ACC112 (cell line): ENCODE data around the gene STUB1.

ENCODE experiments used
- H2AFZ ChIP-seq: fragments of 200-600 bp; sonication (generic); one replicate; pipeline ENCODE4 v1.6.0; 2017; ENCODE audit warnings: antibody characterized with exemption, low read length; ENCODE audit not compliant: unreplicated experiment
- H3K27ac ChIP-seq: fragments of 200-600 bp; sonication (generic); 2 replicates; pipeline ENCODE4 v1.5.1; 2014; ENCODE audit warnings: low read depth, mild to moderate bottlenecking, antibody characterized with exemption, low read length, moderate library complexity
- H3K27me3 ChIP-seq: fragments of 200-600 bp; sonication (generic); 2 replicates; pipeline ENCODE4 v1.6.1; 2014; ENCODE audit warnings: mild to moderate bottlenecking, antibody characterized with exemption, low read length, moderate library complexity, mixed read lengths; ENCODE audit not compliant: insufficient read depth
- H3K36me3 ChIP-seq: fragments of 200-600 bp; sonication (generic); 2 replicates; pipeline ENCODE4 v1.6.1; 2016; ENCODE audit warnings: mild to moderate bottlenecking, antibody characterized with exemption, low read length, moderate library complexity, mixed read lengths; ENCODE audit not compliant: insufficient read depth
- H3K4me1 ChIP-seq: fragments of 200-600 bp; sonication (generic); one replicate; pipeline ENCODE4 v1.6.1; 2016; ENCODE audit warnings: low read length, mixed read lengths; ENCODE audit not compliant: insufficient read depth, unreplicated experiment, control insufficient read depth
- H3K4me3 ChIP-seq: fragments of 200-600 bp; sonication (generic); 2 replicates; pipeline ENCODE4 v1.5.1; 2014; ENCODE audit warnings: mild to moderate bottlenecking, low read depth, low read length
- H3K79me2 ChIP-seq: fragments of 200-600 bp; sonication (generic); one replicate; pipeline ENCODE4 v1.6.0; 2016; ENCODE audit warnings: low read length; ENCODE audit not compliant: control insufficient read depth, unreplicated experiment, insufficient read depth

Gene STUB1

DNA sequence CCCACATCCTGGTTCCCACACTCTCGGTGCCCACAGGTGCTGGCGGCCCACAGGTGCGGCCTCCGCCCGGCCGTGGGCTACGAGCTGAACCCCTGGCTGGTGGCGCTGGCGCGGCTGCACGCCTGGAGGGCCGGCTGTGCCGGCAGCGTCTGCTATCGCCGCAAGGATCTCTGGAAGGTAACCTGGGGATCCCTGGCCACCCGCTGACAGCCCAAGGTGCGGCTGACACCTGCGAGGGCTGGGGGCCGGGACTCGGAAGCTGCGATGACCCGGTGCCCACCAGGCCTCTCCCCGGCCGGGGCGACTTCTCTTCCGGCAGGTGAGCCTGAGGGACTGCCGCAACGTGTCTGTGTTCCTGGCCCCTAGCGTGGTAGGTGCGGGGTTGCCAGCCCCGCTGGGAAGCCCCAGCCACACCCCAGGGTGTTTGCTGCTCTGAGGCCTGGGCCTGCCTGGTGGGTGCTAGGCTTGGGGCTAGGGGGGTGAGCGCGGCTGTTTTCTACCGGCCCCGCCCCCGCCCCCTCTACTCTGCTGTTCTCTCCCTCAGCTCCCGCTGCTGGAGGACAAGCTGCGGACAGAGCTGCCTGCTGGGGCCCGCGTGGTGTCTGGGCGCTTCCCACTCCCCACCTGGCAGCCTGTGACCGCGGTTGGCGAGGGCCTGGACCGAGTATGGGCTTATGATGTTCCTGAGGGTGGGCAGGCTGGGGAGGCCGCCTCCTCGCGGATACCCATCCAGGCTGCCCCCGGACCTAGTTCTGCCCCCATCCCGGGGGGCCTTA, 41.7 kb downstream of the STUB1 start:
- peak overlapping the region; percentile 84 for H3K4me3 ChIP-seq
- H3K27me3 ChIP-seq = no peaks in the 10 kb centered on the region
- H3K4me1 ChIP-seq = peaks cover 13% of the 10 kb centered on the region
- H2AFZ ChIP-seq = no peak overlapping the region
- H3K79me2 ChIP-seq = no peaks in the 10 kb centered on the region
- no peak overlapping the region for H3K27ac ChIP-seq
- no peaks in the 10 kb centered on the region for H3K36me3 ChIP-seq

DNA sequence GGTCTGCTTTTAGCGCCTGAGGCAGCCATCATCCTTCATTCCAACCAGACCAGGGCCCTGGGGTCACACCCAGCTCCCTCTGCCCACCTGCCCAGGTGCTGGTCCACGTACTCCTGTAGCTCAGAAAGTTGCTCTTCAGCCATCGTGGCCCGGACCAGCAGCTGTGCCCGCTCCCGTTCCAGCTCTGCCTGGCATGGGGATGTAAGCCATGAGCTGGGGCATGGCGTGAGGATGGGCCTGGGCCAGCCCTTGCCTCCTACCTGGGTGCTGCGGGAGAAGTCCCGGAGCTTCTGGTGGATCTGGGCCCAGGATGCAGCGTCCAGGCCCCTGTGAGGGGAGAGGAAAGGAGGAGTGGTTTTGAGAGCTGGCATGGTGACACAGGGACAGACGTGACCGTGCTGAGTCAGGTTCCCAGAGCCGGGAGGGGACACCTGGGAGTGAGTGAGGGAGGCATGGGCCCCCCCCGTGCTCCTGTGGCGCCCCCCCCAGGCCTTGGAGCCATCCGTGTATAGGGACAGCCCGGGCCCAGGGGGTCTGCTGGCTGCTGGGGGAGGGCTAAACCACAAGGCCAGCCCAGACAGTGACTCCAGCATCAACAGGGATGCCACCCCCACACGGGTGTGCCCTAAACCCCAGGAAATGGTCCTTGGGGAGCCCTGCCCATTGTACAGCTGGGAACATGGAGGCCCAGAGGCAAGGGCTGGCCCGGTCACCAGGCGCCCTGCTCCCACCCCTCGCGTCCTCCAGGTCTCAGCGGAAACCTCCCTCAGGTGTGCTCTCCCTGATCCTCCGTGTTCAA, 42.8 kb downstream of the STUB1 start:
- Histone ChIP-seq H3K4me3 (no peak overlapping the region), H3K27me3 (no peaks in the 10 kb centered on the region), H2AFZ (no peak overlapping the region), H3K27ac (no peak overlapping the region), H3K36me3 (no peaks in the 10 kb centered on the region), H3K4me1 (peaks cover 13% of the 10 kb centered on the region), H3K79me2 (no peaks in the 10 kb centered on the region)

DNA sequence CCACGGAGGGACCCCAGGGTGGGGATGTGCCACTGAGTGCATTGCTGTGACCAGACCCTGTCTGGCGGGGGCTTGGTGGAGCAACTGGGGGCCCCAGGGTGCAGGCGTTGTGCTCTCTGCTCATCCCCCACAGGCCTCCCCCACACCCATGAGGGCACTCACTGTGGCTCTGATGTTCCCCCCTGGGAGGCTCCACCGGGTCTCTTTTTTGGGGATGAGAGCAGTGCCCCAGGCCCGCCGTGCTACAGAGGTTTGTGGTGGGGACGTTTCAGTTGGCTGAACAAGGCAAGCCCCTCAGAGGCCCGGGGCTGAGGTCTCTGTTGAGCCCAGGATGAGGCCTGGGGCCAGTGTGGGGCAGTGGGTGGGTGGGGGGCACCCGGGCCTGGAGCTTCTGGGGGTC, 43.5 kb downstream of the STUB1 start:
- Histone ChIP-seq H3K79me2 (no peaks in the 10 kb centered on the region), H3K36me3 (no peaks in the 10 kb centered on the region), H2AFZ (no peak overlapping the region), H3K4me1 (peaks cover 13% of the 10 kb centered on the region), H3K27ac (no peak overlapping the region), H3K27me3 (no peaks in the 10 kb centered on the region), H3K4me3 (no peak overlapping the region)

DNA sequence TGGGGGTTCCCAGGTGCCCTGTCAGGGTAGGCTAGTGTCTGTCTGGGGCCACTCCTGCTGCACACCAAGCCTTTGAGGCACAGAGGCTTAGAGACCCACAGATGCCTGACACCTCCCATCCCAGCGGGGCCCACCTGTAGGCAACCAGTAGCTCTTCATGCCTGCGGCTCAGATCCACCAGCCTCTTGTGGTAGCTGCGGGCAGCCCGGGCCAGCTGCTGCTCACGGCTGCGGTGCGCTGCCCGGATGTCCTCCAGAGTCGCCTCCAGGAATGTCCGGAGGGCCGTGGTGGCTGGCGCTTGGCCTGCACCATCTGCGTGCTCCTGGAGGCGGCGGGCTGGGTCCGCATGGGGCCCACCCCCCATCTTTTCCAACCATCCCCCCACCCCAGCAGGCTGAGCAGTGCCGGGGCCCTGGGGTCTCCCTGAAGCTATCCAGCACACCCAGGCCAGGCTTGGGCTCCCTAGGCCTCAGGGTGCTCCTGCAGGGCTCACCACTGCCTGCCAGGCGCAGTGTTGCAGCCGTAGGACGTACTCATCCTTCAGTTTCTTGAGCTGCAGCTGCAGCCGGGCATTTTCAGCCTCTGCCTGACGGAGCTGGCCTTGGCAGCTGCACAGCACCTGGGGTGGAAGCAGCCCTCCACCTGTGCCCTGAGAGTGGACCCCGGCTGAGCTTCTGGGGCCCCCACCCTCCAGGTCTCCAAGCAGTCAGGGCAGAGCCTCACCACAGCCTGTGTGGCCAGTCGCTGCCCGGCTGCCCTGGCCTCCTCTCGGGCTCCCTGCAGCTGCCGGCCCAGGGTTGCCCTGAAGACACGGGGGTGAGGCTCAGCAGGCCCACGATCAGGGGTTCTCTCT, 44.2 kb downstream of the STUB1 start:
- Histone ChIP-seq H2AFZ (no peak overlapping the region), H3K4me3 (no peak overlapping the region), H3K27ac (no peak overlapping the region), H3K36me3 (no peaks in the 10 kb centered on the region), H3K4me1 (peaks cover 13% of the 10 kb centered on the region), H3K27me3 (no peaks in the 10 kb centered on the region), H3K79me2 (no peaks in the 10 kb centered on the region)

DNA sequence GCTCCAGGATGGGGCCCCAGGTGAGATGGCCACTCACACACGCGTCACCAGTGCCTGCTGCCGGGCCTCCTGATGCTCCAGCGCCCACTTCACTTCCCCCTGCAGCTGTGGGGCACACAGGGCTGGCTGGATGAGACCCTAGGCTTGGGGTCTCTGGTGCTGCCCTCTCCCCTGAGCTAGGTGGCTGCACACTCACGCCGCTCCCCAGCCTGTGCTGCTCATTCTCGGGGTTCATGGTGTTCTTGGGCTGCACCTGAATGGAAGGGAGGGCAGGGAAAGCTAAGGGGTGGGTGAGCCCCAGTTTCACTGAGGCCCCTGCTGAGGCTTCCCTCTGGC, 44.8 kb downstream of the STUB1 start:
- H3K27ac ChIP-seq = no peak overlapping the region
- H2AFZ ChIP-seq = no peak overlapping the region
- no peaks in the 10 kb centered on the region for H3K79me2 ChIP-seq
- H3K27me3 ChIP-seq = no peaks in the 10 kb centered on the region
- no peak overlapping the region for H3K4me3 ChIP-seq
- peaks cover 10% of the 10 kb centered on the region for H3K4me1 ChIP-seq
- H3K36me3 ChIP-seq = no peaks in the 10 kb centered on the region

DNA sequence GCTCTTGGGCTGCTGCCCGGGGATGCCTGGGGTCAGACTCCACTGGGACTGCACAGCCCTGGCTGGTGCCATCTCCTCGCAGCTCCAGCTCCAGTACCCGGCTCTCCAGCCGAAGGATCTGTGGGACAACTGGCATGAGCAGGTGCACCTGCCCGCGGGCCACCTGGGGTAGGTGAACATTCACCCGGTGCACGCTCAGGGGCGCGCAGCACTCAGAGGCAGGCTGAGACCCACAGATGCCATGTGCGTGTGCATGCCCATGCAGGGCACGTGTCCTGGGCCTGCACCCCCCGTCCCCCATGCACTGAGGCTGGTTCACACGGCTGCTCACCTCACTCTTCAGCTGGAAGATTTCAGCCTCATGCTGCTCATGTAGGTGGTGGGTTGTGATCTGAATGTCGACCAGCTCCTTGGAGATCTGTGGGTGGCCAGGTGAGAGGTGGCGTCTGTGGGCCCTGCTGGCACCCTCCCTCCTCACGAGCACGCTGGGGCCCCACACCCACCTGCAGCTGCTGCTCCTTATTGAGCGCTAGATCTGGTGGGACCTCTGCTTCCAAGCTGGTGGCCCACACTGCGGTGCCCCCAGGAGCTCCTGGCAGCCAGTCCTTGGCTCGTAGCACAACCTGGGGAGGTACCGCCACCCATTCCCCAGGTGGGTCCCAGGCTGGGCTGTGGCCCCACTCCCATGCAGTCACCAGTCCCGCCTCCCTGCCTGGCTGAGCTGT, 45.4 kb downstream of the STUB1 start:
- no peak overlapping the region for H3K27ac ChIP-seq
- H3K27me3 ChIP-seq = no peaks in the 10 kb centered on the region
- no peak overlapping the region for H2AFZ ChIP-seq
- H3K4me1 ChIP-seq = peaks cover 8% of the 10 kb centered on the region
- no peaks in the 10 kb centered on the region for H3K36me3 ChIP-seq
- no peaks in the 10 kb centered on the region for H3K79me2 ChIP-seq
- no peak overlapping the region for H3K4me3 ChIP-seq

DNA sequence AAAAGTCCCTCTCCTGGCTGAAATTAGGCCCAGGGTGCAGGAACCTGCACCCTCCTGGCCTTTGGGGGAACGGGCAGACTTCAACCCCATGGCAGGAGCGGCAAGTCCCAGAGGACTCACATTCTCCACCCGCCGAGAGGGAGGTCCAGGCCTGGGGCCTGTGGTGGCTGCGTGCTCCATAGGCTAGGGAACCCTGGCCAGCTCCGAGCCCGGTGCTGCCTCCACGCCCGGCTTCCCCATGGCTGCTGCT, 45.9 kb downstream of the STUB1 start:
- Histone ChIP-seq H3K27ac (no peak overlapping the region), H3K27me3 (no peaks in the 10 kb centered on the region), H3K79me2 (no peaks in the 10 kb centered on the region), H3K36me3 (no peaks in the 10 kb centered on the region), H3K4me3 (no peak overlapping the region), H3K4me1 (peaks cover 8% of the 10 kb centered on the region), H2AFZ (no peak overlapping the region)

DNA sequence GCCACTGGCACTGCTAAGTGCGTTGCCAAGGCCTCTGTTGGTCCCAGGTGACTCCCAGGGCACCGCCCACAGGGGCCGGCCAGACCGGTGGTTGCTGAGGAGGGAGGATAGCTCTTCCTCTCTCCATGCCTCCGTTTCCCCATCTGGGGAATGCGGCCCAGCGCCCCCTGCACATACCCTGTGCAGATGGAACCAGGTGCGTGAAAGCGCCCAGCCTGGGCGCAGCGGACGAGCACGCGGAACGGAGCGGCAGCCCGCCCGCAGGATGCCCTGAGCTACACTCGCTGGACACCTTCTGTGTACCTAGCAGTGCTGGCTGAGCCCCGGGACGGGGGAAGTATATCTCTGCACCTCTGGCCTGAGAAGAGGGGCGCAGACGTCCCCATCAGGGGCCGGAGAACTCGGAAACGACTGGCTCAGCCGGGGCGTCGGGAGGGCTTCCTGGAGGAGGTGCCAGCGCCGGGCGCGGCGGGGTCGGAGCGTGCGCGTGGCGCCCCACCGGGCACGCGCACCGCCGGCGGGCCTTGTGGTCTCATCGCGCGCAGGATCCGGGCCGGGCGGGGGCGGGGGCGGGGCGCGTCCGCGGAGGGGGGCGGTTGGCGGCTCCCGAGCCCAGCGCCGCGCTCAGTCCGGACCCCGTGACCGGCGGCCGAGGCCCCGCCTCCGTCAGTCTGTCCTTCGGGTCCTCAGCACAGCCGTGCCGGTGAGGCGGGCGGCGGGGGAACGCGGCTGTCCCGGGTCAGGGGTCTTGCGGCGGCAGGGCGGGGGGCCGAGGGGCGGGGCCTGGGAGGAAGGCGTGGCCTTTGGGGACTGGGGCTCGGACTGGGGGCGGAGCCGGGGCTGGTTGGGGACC, 46.5 kb downstream of the STUB1 start, which contains the start of the genes CCDC78 and HAGHL:
Gene CCDC78, minus strand, starts transcription at position 6 of the 853 bp plus-strand sequence. CDS start 76 bp downstream, outside the sequence.
Gene HAGHL, plus strand, starts transcription at position 669 of the 853 bp plus-strand sequence. CDS start 404 bp downstream, outside the sequence.
- Histone ChIP-seq H3K4me1 (peaks cover 5% of the 10 kb centered on the region), H3K4me3 (peak within 1 kb of the TSS; percentile 83)

DNA sequence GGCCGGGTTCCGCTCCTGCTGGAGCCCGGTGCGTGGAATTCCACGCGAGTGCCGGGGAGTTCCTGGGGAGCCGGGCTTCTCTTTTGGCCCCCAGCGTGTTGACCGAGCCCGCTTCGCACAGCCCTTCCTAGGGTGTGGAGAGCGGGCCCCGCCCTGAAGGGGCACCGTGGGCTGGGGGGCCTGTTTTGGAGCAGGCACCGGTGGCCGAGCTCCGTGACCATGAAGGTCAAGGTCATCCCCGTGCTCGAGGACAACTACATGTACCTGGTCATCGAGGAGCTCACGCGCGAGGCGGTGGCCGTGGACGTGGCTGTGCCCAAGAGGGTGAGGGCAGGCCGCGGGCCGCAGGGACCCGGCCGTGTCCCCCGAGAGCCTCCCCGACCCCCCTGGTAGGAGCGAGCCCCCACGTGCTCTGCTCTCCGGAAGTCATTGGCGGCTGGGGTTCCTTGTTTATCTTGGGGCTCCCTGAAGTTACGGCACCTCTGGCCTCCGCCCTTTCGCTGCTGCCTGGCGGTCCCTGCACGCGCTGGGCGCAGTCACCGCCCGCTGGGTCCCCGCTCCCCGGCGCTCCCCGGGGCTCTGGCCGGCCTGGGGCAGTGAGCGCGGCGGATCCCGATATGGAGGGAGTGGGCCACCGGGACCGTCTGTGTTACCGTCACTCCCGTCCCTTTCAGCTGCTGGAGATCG, 47.2 kb downstream of the STUB1 start:
- Histone ChIP-seq H3K36me3 (no peaks in the 10 kb centered on the region), H3K79me2 (no peaks in the 10 kb centered on the region), H2AFZ (peak overlapping the region; percentile 22), H3K27me3 (no peaks in the 10 kb centered on the region), H3K4me1 (peaks cover 4% of the 10 kb centered on the region), H3K27ac (no peak overlapping the region), H3K4me3 (peak overlapping the region; percentile 83)

More for the DNA sequence above, 46.5 kb downstream of the STUB1 start, which contains the start of the genes CCDC78 and HAGHL:
- Histone ChIP-seq H3K36me3 (no peaks in the 10 kb centered on the region), H3K27me3 (no peaks in the 10 kb centered on the region), H3K79me2 (no peaks in the 10 kb centered on the region), H2AFZ (peak within 1 kb of the TSS; percentile 22), H3K27ac (no peak within 1 kb of the TSS)
